Measurements from ENCODE around the gene AK8. TPM values are rescaled to one million over a fixed set of nuclear protein-coding genes. Genes with fewer than 3 reads are reported as not detected.

The AK8 gene
- total and polyA plus RNA-seq, 2 of the 4 experiments (the other 2 are of a cell fraction) = under 0.01 to 0.09 TPM

DNA sequence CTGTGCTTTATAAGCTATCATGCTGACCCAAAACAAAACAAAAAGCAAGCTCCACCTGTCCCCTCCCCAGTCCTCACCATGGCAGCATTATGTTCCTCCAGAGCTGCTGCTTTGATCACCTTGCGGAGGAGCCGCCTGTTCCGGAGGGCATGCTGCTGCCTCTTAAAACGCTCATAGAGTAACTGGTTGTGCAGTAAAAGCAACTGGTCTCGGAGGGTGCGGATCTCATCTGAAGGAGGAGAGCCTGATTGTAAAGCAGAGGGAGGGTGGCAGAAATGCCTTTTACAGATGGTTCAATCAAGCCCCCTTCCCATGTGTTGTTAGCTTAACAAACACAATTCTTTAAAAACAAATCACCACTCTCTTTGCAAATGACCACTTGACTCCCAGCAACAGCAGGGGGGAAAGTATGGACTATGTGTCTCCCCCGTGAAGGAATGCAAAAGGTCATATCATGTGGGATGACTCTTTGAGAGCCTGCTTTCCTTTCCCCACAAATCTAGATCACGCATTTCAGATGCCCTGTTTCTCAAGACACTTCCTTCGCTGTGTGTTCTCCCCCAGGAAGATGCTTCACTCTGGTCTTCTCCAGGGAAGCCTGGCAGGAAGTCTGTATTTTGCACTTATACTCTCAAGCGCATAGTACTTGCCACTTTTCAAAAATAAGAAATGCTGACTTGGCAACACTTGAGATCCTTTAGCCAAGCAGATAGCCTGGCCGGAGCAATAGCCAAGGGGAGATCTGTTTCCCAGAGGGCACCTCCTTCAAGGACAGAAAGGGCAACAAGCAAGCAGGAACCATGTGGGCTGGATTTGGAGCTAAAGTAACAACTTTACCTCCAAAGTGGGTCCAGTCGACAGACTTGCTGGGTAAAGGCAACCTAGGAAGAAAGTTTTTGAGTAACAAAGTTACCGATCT, 25.7 kb upstream of the AK8 start:
- Histone ChIP-seq H3K23ac (ENCODE audit: low read depth, low read length) (no peak overlapping the region), H2BK5ac (ENCODE audit: low read depth, low read length, poor library complexity, severe bottlenecking) (no peak overlapping the region), H2BK120ac (ENCODE audit: low read depth, low read length) (no peak overlapping the region), H4K20me1 (ENCODE audit: insufficient read depth, low read length) (peaks cover 6% of the 10 kb centered on the region; the same call in 1 of the 2 replicates), H2AFZ (replicated peaks; ENCODE audit: low read length, poor library complexity) (no peak overlapping the region), H4K8ac (ENCODE audit: low read depth in 2 of 2, low read length in 2 of 2) (no peak overlapping the region), H2AK5ac (ENCODE audit: low read depth, low read length) (no peak overlapping the region), H3K4ac (ENCODE audit: low read depth, low read length) (no peak overlapping the region), H3K36me3 (ENCODE audit: control insufficient read depth, insufficient read depth, low read length) (peaks cover 49% of the 10 kb centered on the region), H2AK9ac (replicated peaks; ENCODE audit: low read depth, low read length, poor library complexity) (no peak overlapping the region), H3K56ac (ENCODE audit: extremely low read depth, insufficient read depth, low read length) (no peak overlapping the region), H2BK15ac (ENCODE audit: low read depth, low read length) (no peak overlapping the region), H3K9ac (ENCODE audit: low read depth, low read length) (no peak overlapping the region), H3K4me1 (ENCODE audit: control insufficient read depth, insufficient read depth, low read length) (no peaks in the 10 kb centered on the region), H3K9me1 (ENCODE audit: insufficient read depth, low read length) (no peaks in the 10 kb centered on the region), H3K14ac (replicated peaks; ENCODE audit: low read depth, low read length) (no peak overlapping the region), H3K27ac (ENCODE audit: insufficient read depth, low read length) (no peak overlapping the region), H3K27me3 (ENCODE audit: control insufficient read depth, insufficient read depth, low read length) (no peaks in the 10 kb centered on the region), H3K9me3 (ENCODE audit: control insufficient read depth, insufficient read depth, low read length) (no peaks in the 10 kb centered on the region), H3K79me1 (ENCODE audit: low read depth in 1 of 2, low read length in 2 of 2) (no peaks in the 10 kb centered on the region), H3K4me2 (ENCODE audit: low read depth, low read length) (no peak overlapping the region), H3K18ac (ENCODE audit: low read depth, low read length) (no peak overlapping the region), H4K91ac (ENCODE audit: insufficient read depth, low read depth, low read length) (no peak overlapping the region), H2BK20ac (ENCODE audit: low read depth, low read length) (no peak overlapping the region), H3K4me3 (ENCODE audit: insufficient read depth, low read depth, low read length) (no peak overlapping the region), H4K5ac (ENCODE audit: low read depth, low read length) (no peak overlapping the region)
- intact Hi-C loops (cut with micrococcal nuclease) = loop anchor here (5.0 to 10.0 kb wide), 5 partner anchors 68 to 489 kb away; partner anchors contain the start of genes CFAP77 and DDX31
- TF ChIP-seq CEBPB (IDR thresholded peaks at IDR 0.05; ENCODE audit: low read depth, low read length) = no peak
- peak; percentile 92 for TF ChIP-seq MAFK (IDR thresholded peaks at IDR 0.05; ENCODE audit: low read depth, low read length)
- TF ChIP-seq RFX5 (IDR thresholded peaks at IDR 0.05; ENCODE audit: low read depth, low read length) = no peak
- in situ Hi-C loops (cut with MboI; ENCODE audit: low sequenced_read_pairs) = no loop called here
- CTCF ChIA-PET = interaction anchor here (0.6 kb wide), 1 partner anchor 36 kb away, joined by 4 read pairs; no protein-coding TSS in a partner anchor
- dilution Hi-C loops (cut with HindIII; ENCODE audit: low sequenced_read_pairs, unreplicated experiment) = no loop called here
- DNase-seq (no peak), ATAC-seq (ENCODE audit: low read depth) (no peak)
- BruUV-seq (replicated peaks) = no TSS peak
- 87% methylated on average over 3 of the region's 13 CpGs; no CpG with 5 or more reads in 1 of the 2 experiments for WGBS, 2 experiments (ENCODE audit: extremely low coverage in 2 of 2, insufficient read length in 1 of 2)
- POLR2A ChIA-PET (ENCODE audit: unreplicated experiment) = no interaction called here

All from IMR-90 (cell line).